ENCODE results near the gene KATNAL1. TPM values are rescaled to one million over a fixed set of nuclear protein-coding genes. Genes with fewer than 3 reads are reported as not detected.

KATNAL1 gene
- 14.1 TPM for total RNA-seq

DNA sequence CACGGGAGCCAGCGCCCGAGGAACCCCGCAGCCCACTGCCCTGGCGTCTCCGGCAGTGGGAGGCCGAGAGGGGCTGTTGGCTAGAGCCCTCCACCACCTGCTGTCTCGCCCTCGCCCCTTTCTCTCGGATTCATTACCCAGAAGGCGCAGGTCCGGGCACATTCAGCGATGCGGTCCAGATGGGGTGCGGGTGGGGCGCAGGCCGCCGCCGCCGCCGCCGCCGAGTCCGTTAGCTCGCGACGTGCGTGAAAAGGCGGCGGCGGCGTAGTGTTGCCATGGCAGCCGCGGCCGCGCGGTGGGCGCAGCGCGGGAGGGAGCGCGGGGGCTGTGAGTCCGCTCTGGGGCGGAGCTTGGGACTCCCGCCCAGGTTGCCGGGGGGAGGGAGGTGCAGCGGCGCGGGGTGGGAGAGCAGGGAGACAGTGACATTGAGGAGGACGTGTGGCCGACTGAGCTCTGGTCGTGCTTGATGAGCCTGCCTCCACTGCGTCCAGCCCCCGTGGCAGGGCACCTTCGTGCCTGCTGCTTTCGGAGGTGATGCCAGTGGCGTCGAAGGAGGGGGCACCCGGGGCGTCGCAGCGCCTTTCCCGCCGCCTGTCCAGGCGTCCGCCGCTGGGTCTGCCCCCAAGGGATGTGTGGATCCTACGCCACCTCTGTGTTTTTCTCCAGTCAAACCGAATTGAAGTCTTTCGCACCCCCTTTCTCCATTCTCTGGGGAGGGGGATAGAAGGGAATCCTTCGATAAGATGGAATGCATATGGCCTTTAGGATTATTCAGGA lies at the start of gene KATNAL1:
Gene KATNAL1 (minus strand): TSS at position 358 of the 777 bp plus-strand sequence. CDS start 23,774 bp downstream, outside the sequence.

Small RNA genes lying within 50 kb of the gene (small RNA-seq; reads per million reads assigned to genes)
- gene RNU6-64P (ENCODE audit: low replicate concordance) = not detected

Other genes starting within 250 kb of the KATNAL1 start
- gene UBE2L5, start 114.9 kb upstream of the KATNAL1 start, total RNA-seq = not detected
- 307 TPM for gene HMGB1, start 158.4 kb upstream of the KATNAL1 start, total RNA-seq

Measured in metanephros (tissue), 2 donors.